HG03469 (cell line): ENCODE measurements around the gene SLC35F4.
"Not testable (repeated sequence)": the region's sequence is repeated elsewhere in the genome, so short reads cannot be mapped to it uniquely, and the experiment has no call there.

Source experiments
- ATAC-seq: cut with Tn5 transposase; IDR thresholded peaks from one replicate; pipeline ENCODE4 v1.9.1; 2021; ENCODE audit warnings: mild to moderate bottlenecking, moderate library complexity, moderate number of reproducible peaks; ENCODE audit not compliant: unreplicated experiment

SLC35F4 gene

GRCh38 chr14:57729208-57730187 lies 136.4 kb downstream of the SLC35F4 start:
- ATAC-seq, result no peak

DNA sequence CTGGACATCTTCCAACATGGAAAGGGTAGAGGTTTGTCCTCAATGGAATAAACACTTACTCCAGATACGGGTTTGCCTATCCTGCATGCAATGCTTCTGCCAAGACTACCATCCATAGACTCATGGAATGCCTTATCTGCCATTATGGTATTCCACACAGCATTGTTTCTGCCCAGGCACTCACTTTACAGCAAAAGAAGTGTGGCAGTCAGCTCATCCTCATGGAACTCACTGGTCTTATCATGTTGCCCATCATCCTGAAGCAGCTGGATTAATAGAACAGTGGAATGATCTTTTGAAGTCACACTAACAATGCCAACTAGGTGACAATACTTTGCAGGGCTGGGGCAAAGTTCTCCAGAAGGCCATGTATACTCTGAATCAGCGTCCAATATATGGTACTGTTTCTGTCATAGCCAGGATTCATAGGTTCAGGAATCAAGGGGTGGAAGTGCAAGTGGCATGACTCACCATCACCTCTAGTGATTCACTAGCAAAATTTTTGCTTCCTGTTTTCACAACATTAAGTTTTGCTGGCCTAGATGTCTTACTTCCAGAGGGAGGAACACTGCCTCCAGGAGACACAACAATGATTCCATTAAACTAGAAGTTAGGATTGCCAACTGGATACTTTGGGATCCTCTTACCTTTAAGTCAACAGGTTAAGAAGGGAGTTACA lies 140.4 kb downstream of the SLC35F4 start:
- no peak for ATAC-seq

DNA sequence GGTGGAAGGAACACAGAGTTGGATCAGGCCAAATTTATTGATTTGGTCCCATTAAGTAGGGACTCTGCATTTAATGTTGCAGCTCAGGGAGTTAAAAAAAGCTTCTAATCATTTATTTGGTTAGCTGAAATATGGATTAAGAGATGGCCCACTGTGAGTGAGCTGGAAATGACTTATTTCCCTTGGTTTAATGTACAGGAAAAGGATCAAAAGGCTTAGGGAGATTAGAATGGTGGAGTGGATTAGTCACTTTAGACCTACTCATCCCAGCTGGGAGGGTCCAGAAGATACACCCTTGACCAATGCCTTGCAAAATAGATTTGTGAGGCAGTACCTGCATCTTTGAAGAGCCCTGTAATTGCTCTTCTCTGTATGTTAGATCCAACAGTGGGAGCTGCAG lies 143.8 kb downstream of the SLC35F4 start:
- ATAC-seq, result not testable (repeated sequence)

DNA sequence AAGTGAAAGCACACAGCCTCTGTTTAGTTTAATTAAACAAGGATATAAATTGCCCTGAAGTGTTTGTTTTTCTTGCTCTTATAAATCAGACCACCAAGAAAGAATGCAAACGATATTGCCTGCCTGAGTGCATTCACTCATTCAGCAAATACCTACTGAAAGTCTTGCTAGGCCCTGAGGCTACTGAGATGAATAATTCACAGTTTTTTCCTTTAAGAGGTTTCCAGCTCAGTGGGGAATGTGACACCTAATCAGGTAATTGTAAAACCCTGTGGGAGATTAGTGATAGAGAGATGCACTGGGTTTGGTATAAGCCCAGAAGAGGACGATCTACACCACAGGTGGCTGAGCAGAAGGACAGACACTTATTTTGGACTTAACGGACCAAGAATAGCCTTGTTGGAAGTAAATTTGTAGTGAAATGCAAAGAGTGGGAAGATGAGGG lies 151.4 kb downstream of the SLC35F4 start:
- ATAC-seq, result no peak

DNA sequence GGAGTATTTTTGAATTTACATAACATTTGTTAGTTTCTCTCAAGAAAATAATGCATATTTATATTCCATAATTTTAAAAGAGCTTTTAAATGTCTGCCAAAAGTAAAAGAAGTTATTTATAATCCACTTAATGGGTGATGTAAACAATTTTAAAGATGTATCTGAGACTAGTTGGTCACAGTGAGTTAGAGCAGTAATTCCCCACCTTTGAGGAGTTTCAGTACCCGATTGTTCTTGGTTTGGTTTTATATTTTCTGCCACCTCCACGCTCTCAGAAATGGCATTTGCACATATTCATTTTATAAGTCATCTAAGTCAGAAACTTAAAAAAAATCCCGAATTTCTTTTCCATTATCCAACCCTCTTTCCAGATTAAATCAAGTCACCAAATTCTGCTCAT lies 153.2 kb downstream of the SLC35F4 start:
- ATAC-seq, result no peak

GRCh38 chr14:57712102-57712501 lies 153.8 kb downstream of the SLC35F4 start:
- ATAC-seq, result no peak

- no peak for ATAC-seq
These were observed 156.0 kb downstream of the SLC35F4 start for GRCh38 chr14:57709909-57710308.

- ATAC-seq, result not testable (repeated sequence)
These were observed 156.8 kb downstream of the SLC35F4 start for GRCh38 chr14:57709086-57709485.

GRCh38 chr14:57707219-57707618 lies 158.7 kb downstream of the SLC35F4 start:
- no peak for ATAC-seq

DNA sequence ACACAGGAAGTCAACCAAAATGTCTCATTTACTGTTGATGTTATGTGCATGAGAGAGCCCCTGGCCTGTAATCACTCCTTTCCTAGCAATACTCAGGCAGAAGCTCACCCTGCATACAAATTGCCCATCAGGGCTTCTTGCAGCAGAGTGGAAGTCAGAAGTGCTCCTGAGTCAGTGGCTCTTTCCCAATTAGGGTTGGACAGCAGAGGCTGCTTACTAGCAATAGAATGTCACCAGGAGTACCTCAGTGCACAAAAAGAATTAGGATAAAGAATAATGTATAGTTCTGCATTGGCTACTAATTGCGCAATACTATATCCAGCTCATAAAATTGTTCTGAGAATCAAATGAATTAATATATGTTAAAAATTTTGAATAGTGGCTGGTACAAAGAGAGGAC lies 161.1 kb downstream of the SLC35F4 start:
- no peak for ATAC-seq

GRCh38 chr14:57699947-57700346 lies 165.9 kb downstream of the SLC35F4 start:
- ATAC-seq, result no peak

- no peak for ATAC-seq
These were observed 173.2 kb downstream of the SLC35F4 start for GRCh38 chr14:57692671-57693070.

DNA sequence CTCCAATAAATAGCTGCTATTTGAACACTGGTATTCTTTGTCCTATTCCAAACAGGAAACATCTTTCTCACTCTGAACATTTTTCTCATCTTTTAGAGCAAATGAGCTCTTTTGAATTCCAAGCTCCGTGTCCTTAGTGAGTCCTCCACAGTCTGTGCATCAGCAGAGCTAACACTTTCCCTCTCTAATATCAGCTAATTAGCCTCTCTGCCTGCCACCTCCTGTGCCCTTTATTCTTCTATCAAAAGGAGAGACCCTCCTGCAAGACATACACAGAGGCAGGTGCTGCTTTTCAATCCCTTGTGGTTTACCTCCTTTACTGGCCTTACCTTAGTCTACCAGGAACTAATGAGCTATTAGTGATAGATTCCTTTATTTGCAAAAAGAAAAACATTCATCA lies 178.5 kb downstream of the SLC35F4 start:
- no peak for ATAC-seq

DNA sequence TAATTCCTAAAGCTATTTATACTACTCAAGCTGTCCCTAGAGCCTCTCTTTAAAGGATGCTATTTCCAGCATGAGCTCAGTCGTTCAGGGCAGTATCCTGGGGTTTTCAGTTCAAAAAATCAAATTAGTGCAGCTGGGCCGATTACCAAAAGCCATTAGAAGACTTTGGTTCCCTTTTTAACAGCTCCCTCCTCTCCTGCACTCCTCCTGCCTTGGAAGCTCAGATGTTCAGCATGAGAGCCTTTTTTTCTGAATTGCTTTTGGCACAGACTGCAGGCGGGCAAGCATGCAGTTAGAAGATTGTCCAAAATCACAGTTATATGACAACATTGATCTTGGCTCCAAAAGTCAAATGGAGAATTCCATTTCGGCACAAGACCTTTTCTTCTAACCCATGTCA lies 179.6 kb downstream of the SLC35F4 start:
- no peak for ATAC-seq

DNA sequence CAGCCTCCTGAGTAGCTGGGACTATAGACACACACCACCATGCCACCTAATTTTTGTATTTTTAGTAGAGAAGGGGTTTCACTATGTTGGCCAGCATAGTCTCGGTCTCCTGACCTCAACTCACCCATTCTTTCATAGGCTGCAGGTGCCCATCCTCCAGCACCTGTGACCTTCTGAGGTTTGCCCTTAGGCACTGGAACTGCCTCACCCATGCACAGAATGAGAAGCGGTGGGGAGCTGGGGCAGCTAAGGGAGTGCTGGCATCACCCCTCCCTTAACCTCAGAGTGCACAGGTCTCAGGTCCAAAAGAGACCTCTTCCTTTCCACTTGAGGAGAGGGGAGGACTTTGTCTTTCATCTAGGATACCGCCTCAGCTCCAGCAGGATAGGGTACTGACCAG lies 194.9 kb downstream of the SLC35F4 start:
- no peak for ATAC-seq

DNA sequence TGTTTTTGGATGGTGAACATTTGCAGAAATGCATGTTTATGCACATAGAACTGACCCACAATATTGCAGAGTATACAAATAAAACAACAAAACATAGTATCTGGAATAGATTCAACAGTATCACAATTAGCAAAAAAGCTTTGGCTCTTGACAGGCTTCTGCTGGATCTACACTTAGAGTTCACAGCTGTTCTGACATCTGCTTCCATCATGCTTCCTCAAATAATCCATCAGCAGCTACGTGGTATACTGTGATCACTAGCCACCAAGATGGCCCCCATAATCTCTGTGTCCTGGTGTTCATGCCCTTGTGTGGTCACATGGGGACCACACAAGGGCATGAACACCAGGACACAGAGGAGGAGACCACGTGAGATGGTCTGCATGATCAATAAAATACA lies 205.7 kb downstream of the SLC35F4 start:
- ATAC-seq, result no peak

DNA sequence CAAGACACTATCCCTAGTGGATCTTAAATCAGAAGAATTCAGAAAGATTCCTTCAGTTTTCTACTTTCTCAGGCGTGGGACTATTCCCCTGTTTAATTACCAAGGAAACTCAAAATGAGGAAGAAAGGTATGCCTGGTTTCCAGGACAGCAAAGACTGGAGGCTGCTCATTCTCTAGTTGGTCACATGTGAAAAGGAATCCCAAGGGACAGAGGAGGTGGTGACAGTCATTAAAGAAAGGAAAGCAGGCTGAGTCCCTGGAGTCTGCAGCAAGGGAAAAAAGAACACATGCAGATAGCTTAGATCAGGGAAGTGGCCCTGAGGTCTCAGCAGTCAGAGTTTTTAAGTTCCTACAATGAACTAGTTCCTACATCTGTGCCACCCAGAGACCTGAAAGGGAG lies 206.8 kb downstream of the SLC35F4 start:
- ATAC-seq, result no peak

GRCh38 chr14:57657487-57657886 lies 208.4 kb downstream of the SLC35F4 start:
- ATAC-seq, result no peak

DNA sequence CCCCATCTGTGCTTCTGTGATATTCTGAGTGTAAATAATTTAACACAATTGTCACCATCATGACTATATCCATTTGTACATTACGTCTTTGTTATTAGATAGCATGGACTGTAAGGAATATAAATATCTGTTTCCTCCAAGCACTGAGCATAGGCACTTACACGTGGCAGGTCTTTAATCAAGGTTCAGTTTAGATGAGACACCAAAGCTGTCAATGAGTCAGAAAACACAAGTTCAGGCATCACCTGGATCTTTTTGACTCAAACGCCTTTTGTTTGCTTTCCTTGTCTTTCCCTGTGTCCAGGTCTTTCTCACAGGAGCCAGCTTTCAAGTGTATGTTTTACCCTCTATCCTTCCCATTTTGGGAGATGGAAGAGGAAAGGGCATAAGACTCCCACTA lies 209.0 kb downstream of the SLC35F4 start:
- ATAC-seq, result no peak

DNA sequence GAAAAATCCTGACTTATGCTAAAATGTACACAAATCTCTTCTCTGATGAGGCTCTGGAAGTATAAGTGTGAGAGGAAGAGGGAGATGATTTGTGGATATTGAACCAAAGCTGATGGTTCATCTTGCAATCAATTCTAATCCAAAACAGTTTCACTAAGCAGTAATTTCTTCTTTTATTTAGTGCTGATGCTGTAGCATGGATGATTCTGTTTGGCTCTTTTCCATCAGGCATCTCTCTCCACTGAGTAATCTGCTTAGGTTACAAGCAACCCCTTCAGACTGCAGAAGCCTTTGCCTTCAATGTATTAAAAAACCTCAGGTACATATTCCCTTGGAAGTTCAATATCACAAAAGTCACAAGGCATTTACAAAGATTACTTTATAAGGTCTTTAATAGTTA lies 213.1 kb downstream of the SLC35F4 start:
- ATAC-seq, result no peak

DNA sequence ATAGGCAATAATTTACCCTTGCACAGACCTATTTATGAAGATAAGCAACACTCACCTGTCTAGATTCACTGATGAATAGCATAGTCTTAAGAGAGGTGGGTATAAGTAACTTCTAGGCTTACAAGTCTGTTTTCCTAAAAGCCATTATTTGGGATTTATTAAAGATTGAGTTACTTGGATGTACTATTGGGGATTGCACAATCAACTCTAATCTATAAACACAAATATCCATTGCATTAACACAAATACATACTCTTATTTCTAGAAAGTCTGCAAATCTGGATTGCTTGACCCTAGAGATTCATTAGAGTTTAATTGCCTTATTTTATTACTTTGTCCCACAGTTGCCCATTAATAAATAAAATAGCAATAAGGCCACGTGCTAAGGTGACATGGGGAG lies 224.1 kb downstream of the SLC35F4 start:
- ATAC-seq, result no peak

GRCh38 chr14:57640036-57640435 lies 225.9 kb downstream of the SLC35F4 start:
- no peak for ATAC-seq
